WTC11 (cell line): Measurements from ENCODE around the gene COL10A1. TPM values are rescaled to one million over a fixed set of nuclear protein-coding genes. Genes with fewer than 3 reads are reported as not detected.
A peak's percentile ranks its signal among the peaks of the same experiment; 100 is the strongest.

Experiments used
- ATAC-seq: fragments of 200-7000 bp; cut with Tn5 transposase; 2 replicates; pipeline ENCODE4 v1.10.0; 2021; ENCODE audit warnings: mild to moderate bottlenecking, moderate library complexity
- CTCF ChIA-PET: fragments of 300-600 bp; sonication (Branson Sonifier 250); formaldehyde crosslinking; loops from one replicate; lab custom pipeline; 2021; ENCODE audit warnings: antibody characterized with exemption; lab: Charles Lee
- POLR2A ChIA-PET: fragments of 350-600 bp; sonication (Branson Sonifier 250); formaldehyde crosslinking; loops from one replicate; lab custom pipeline; 2021; ENCODE audit warnings: antibody characterized with exemption; lab: Charles Lee
- DNase-seq: peaks from one replicate; pipeline ENCODE4 v3.0.0; 2021; ENCODE audit warnings: low spot score
- H3K27ac Mint-ChIP-seq: 2 replicates; pipeline ENCODE4 v1.8.0; 2021; ENCODE audit warnings: mixed read lengths
- H3K27me3 Mint-ChIP-seq: 2 replicates; pipeline ENCODE4 v1.8.0; 2021; ENCODE audit warnings: low read depth, mild to moderate bottlenecking, moderate library complexity, mixed read lengths
- H3K36me3 Mint-ChIP-seq: 2 replicates; pipeline ENCODE4 v1.8.0; 2021; ENCODE audit warnings: mixed read lengths
- H3K4me1 Mint-ChIP-seq: 2 replicates; pipeline ENCODE4 v1.8.0; 2022; ENCODE audit warnings: mixed read lengths
- H3K4me3 Mint-ChIP-seq: 2 replicates; pipeline ENCODE4 v1.8.0; 2021; ENCODE audit warnings: mild to moderate bottlenecking, moderate library complexity, mixed read lengths
- H3K9me3 Mint-ChIP-seq: 2 replicates; pipeline ENCODE4 v1.8.0; 2021; ENCODE audit warnings: mixed read lengths
- AR ChIP-seq: fragments of 250-450 bp; sonication (Bioruptor Pico); IDR thresholded peaks from 2 replicates; pipeline ENCODE4 v1.9.0; 2021; ENCODE audit warnings: mild to moderate bottlenecking
- CDX4 ChIP-seq: fragments of 250-450 bp; sonication (Bioruptor Pico); IDR thresholded peaks from 2 replicates; pipeline ENCODE4 v1.9.0; 2021; ENCODE audit warnings: moderate library complexity, mild to moderate bottlenecking, inconsistent platforms, borderline replicate concordance
- CREM ChIP-seq: sonication (generic); formaldehyde crosslinking; IDR thresholded peaks from 2 replicates; pipeline ENCODE4 v1.8.1; 2022; ENCODE audit warnings: mild to moderate bottlenecking, missing genetic modification reagents, moderate library complexity
- CTCF ChIP-seq: fragments of 200-600 bp; IDR thresholded peaks from 2 replicates; pipeline ENCODE4 v1.8.0; 2022; ENCODE audit warnings: antibody characterized with exemption
- ESRRA ChIP-seq: sonication (generic); formaldehyde crosslinking; IDR thresholded peaks from 2 replicates; pipeline ENCODE4 v1.8.1; 2022; ENCODE audit warnings: mild to moderate bottlenecking, missing genetic modification reagents, borderline replicate concordance
- GTF2I ChIP-seq: fragments of 250-450 bp; sonication (Bioruptor Pico); conservative IDR thresholded peaks from 2 replicates; pipeline ENCODE4 v1.4.0; 2021; ENCODE audit warnings: mild to moderate bottlenecking
- PREB ChIP-seq: sonication (generic); formaldehyde crosslinking; IDR thresholded peaks from 2 replicates; pipeline ENCODE4 v1.8.1; 2022; ENCODE audit warnings: mild to moderate bottlenecking, missing genetic modification reagents, moderate library complexity, borderline replicate concordance
- TP53 ChIP-seq: sonication (generic); formaldehyde crosslinking; IDR thresholded peaks from 2 replicates; pipeline ENCODE4 v1.8.1; 2023; ENCODE audit warnings: mild to moderate bottlenecking, missing genetic modification reagents
- USF2 ChIP-seq: sonication (generic); formaldehyde crosslinking; IDR thresholded peaks from 2 replicates; pipeline ENCODE4 v1.8.1; 2023; ENCODE audit warnings: mild to moderate bottlenecking, missing genetic modification reagents, moderate library complexity
- ZNF219 ChIP-seq: sonication (generic); formaldehyde crosslinking; IDR thresholded peaks from 2 replicates; pipeline ENCODE4 v1.8.0; 2023; ENCODE audit warnings: missing genetic modification reagents, mild to moderate bottlenecking, borderline replicate concordance
- ZNF232 ChIP-seq: sonication (generic); formaldehyde crosslinking; IDR thresholded peaks from 2 replicates; pipeline ENCODE4 v1.8.0; 2022; ENCODE audit warnings: mild to moderate bottlenecking, missing genetic modification reagents
- ZNF281 ChIP-seq: sonication (generic); formaldehyde crosslinking; IDR thresholded peaks from 2 replicates; pipeline ENCODE4 v1.8.0; 2023; ENCODE audit warnings: mild to moderate bottlenecking, missing genetic modification reagents
- ZNF396 ChIP-seq: fragments of 250-450 bp; sonication (Bioruptor Pico); IDR thresholded peaks from 2 replicates; pipeline ENCODE4 v1.8.0; 2021; ENCODE audit warnings: mild to moderate bottlenecking, moderate library complexity, borderline replicate concordance
- ZNF416 ChIP-seq: fragments of 250-450 bp; sonication (Bioruptor Pico); IDR thresholded peaks from 2 replicates; pipeline ENCODE4 v1.9.0; 2021; ENCODE audit warnings: mild to moderate bottlenecking, inconsistent platforms
- ZNF423 ChIP-seq: fragments of 250-450 bp; sonication (Bioruptor Pico); IDR thresholded peaks from 2 replicates; pipeline ENCODE4 v2.1.2; 2022; ENCODE audit warnings: mild to moderate bottlenecking, moderate library complexity
- total RNA-seq: library from RNA; stranded (reverse); gene quantifications from 3 replicates; pipeline ENCODE4 v1.2.3, GENCODE V29; 2021

The COL10A1 gene
- total RNA-seq, 1 experiment from 2014 or later = not detected

GRCh38 chr6:116111552-116112528 lies 14.1 kb downstream of the COL10A1 start:
- peak; percentile 90 for ATAC-seq
- TF ChIP-seq CTCF (peak; percentile 41), TP53 (CRISPR knock-in tag) (no peak)
- Mint-ChIP-seq H3K9me3 (no peaks in the 10 kb centered on the region), H3K4me3 (no peak overlapping the region), H3K36me3 (peaks cover 53% of the 10 kb centered on the region), H3K4me1 (peaks cover 23% of the 10 kb centered on the region), H3K27ac (no peak overlapping the region), H3K27me3 (no peaks in the 10 kb centered on the region)
- peak; percentile 66 for DNase-seq
- ChIA-PET CTCF (interaction anchor here (0.6 to 2.1 kb wide), 22 partner anchors 8 to 215 kb away, joined by 3 to 18 read pairs (median 4); partner anchors contain the start of genes COL10A1 and NT5DC1), POLR2A (interaction anchor here (1.1 kb wide), 1 partner anchor 11 kb away, joined by 3 read pairs; the partner anchor contains the start of gene NT5DC1)

- no peaks in the 10 kb centered on the region for H3K27me3 Mint-ChIP-seq
- CTCF ChIA-PET = interaction anchor here (1.3 kb wide), 1 partner anchor 98 kb away, joined by 3 read pairs; no protein-coding TSS in a partner anchor
- no peak; the same call in 1 of the 2 replicates for ATAC-seq
- peak overlapping the region; percentile 88 for H3K27ac Mint-ChIP-seq
- H3K4me3 Mint-ChIP-seq = no peak overlapping the region
- H3K36me3 Mint-ChIP-seq = peaks cover 36% of the 10 kb centered on the region
- peaks cover 53% of the 10 kb centered on the region for H3K4me1 Mint-ChIP-seq
- H3K9me3 Mint-ChIP-seq = no peaks in the 10 kb centered on the region
- DNase-seq = no peak
- TF ChIP-seq ESRRA (CRISPR knock-in tag) (no peak), CREM (CRISPR knock-in tag) (no peak), CDX4 (CRISPR knock-in tag) (no peak), USF2 (CRISPR knock-in tag) (no peak), PREB (no peak), ZNF232 (no peak), ZNF416 (CRISPR knock-in tag) (no peak), AR (no peak), ZNF423 (CRISPR knock-in tag) (no peak), ZNF219 (CRISPR knock-in tag) (no peak), ZNF396 (CRISPR knock-in tag) (no peak), GTF2I (no peak), ZNF281 (CRISPR knock-in tag) (no peak)
- TF ChIP-seq, all 79 proteins: peak for 0
- POLR2A ChIA-PET = no interaction called here
Observed at GRCh38 chr6:116108836-116109235, 17.1 kb downstream of the COL10A1 start.
